CD4-positive, alpha-beta T cell treated with Interleukin-17A for 4 hours (primary cell): Measurements from ENCODE around the gene DYRK2.
"Not testable (repeated sequence)": the region's sequence is repeated elsewhere in the genome, so short reads cannot be mapped to it uniquely, and the experiment has no call there.

Experiments used
- DNase-seq: peaks from one replicate; pipeline ENCODE4 v3.0.0-alpha.2; 2020; ENCODE audit warnings: mixed read lengths

The DYRK2 gene

DNA sequence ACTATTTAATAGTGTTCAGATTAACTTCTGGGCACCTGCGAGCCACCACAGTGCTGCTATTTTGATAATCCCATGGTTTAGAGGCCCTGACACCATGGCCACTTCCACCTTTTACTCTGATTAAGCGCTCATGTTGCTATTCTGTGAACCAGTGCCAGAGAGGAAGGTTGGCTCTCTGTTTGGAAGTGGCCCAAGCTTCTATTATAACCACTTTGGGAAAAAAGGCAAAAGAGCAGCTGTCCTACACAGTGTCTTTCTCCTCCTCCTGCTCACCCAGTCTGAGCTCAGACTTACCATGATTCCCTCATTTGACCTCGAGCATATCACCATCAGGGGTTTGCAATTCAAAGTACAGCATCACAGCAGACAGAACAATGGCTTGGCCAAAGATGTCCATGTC lies 23.3 kb downstream of the DYRK2 start:
- DNase-seq = no peak

- not testable (repeated sequence) for DNase-seq
Measured at GRCh38 chr12:67672507-67672906, 24.0 kb downstream of the DYRK2 start.

DNA sequence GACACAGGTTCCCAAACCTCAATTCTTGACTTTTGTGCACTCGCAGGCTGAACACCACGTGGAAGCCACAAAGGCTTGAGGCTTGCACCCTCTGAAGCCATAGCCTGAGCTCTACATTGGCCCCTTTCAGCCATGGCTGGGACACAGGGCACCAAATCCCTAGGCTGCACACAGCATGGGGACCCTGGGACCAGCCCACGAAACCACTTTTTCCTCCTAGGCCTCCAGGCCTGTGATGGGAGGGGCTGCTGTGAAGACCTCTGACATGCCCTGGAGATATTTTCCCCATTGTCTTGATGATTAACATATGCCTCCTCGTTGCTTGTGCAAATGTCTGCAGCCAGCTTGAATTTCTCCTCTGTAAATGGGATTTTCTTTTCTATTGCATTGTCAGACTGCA lies 25.0 kb downstream of the DYRK2 start:
- DNase-seq = not testable (repeated sequence)

GRCh38 chr12:67674417-67674816 lies 25.9 kb downstream of the DYRK2 start:
- DNase-seq = no peak

DNA sequence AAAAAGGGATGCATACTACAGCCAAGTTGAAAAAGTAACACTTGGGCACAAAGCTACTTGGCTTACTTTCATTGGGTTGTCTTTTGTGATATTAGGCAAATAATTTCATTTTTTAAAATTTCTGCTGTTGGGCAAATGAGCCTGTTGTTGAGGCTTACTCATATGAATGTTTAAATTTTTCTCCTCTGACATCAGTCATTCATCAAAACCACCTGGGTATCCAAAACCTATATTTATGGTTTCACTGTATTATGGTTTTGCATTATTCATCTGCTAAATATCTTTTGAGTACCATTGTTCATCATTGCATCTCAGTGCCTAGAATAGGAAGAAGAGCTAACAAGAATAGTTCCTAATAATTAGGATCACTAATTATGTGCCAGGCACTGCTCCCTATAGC lies 28.1 kb downstream of the DYRK2 start:
- no peak for DNase-seq

- no peak for DNase-seq
Measured at GRCh38 chr12:67677166-67677565, 28.6 kb downstream of the DYRK2 start.

GRCh38 chr12:67681105-67681778 lies 32.7 kb downstream of the DYRK2 start:
- DNase-seq = no peak

DNA sequence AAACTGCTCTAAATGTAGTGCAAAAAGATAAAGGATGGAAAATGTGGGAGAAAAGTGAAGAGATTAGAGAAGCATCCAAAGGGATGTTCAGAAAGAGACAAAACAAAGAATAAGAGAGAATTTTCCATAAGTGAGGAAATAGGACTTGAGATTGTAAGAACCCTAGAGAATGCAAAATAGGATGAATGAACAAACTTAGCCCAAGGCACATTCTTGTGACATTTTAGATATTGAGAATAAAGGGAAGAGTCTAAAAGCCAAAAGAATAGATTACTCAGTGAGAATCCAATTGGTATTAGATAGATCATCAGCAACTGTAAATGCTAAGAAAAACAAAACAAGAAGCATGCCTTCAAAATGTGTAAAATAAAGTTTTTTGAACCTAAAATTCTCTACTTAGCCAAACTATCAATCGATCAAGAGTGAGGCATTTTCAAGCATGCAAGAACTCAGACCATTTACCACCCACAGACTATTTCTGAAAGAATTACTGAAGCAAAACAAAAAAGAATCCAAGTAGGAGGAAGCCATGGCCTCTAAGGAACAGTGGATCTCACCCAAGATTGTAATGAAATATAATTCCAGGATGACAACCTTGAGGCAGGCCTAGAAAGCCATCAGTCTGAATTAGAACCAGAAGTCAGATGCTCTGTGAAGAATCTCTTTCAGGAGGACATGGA lies 33.5 kb downstream of the DYRK2 start:
- DNase-seq = no peak

GRCh38 chr12:67689385-67689784 lies 40.8 kb downstream of the DYRK2 start:
- DNase-seq = no peak

DNA sequence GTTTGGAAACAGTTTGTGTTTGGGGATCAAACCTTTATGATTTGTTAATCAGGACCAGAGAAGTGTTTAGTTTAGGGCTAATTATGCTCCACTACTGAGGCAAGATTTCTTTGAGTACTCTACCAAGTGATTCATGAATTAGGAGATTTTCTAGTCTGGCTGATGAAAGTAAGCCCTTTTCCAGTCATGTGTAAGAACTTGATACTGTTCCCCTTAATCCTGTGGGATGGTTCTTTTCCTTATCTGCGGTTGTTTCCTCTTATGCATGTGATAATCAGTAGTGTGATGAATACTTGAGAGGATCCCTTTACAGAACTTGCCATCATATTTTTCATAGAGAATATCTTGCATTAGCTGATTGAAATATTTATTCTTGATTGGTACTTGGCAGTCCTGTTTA lies 42.1 kb downstream of the DYRK2 start:
- no peak for DNase-seq

- DNase-seq = no peak
Measured at GRCh38 chr12:67691220-67691619, 42.7 kb downstream of the DYRK2 start.

DNA sequence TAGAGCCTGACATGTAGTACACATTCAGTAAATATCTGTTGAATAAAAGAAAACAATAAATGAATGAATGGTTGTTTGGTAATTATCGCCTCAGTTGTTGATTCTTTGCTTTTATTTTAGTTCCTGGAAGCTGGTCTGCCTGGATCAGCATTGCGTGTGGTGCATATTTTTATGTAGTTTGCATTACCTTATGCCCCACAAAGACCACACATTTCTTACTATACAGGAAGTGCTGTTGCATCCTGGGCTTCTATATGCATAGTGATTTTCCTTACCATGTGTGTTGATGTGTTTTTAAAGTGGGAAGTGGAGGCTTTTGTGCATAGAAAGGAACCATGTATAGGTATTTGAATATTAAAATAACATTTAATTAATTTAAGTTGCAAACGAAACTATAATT lies 43.6 kb downstream of the DYRK2 start:
- DNase-seq = no peak

GRCh38 chr12:67692966-67693365 lies 44.4 kb downstream of the DYRK2 start:
- no peak for DNase-seq

- no peak for DNase-seq
Measured at GRCh38 chr12:67693894-67694293, 45.3 kb downstream of the DYRK2 start.

DNA sequence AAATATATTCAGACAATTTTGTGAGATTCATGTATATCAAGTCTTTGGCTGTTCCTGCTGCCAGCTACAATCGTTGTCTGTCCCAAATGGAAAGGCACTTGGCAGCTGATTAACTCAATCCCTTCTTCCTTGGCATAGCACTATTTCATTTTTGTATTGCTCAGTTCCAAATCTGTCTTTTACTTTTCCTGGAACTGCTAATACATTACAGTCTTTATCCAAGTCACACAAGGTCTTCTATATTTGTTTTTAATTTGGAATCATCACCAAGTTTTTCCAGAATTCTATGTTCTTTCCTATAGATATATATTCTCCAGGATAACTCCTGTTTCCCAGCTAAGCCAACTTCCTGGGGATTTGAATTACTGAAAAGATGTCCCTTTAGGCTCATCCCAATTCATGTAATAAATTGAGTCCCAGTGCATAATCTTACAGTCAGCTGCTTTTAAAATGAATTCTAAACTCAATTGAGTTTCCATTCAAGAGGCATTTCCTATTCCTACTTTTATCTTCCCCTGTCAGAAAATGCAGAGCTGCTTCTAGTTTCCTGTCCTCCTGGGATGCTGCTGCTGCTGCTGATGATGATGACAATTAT lies 45.9 kb downstream of the DYRK2 start:
- DNase-seq = no peak

DNA sequence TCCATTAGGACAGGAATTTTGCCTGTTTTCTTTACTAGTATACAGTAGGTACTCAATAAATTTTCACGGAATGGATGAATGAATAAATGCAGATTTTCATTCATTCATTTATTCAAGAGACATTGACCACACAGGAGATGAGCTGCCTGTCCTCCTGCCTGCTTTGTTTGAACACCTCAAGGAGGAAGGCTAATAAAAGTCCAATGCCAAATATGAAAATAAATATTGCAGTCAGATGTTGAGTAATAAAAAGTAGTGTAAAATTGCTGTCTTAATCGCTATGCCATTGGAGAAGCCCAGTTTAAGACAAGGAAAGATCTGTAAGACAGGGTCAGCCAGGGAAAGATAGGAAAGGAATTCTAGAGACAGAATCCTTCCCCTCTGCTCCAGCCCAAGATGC lies 47.4 kb downstream of the DYRK2 start:
- no peak for DNase-seq

- DNase-seq = peak; percentile 32
Measured at GRCh38 chr12:67697443-67697842, 48.9 kb downstream of the DYRK2 start.

GRCh38 chr12:67697967-67698366 lies 49.4 kb downstream of the DYRK2 start:
- DNase-seq = no peak

DNA sequence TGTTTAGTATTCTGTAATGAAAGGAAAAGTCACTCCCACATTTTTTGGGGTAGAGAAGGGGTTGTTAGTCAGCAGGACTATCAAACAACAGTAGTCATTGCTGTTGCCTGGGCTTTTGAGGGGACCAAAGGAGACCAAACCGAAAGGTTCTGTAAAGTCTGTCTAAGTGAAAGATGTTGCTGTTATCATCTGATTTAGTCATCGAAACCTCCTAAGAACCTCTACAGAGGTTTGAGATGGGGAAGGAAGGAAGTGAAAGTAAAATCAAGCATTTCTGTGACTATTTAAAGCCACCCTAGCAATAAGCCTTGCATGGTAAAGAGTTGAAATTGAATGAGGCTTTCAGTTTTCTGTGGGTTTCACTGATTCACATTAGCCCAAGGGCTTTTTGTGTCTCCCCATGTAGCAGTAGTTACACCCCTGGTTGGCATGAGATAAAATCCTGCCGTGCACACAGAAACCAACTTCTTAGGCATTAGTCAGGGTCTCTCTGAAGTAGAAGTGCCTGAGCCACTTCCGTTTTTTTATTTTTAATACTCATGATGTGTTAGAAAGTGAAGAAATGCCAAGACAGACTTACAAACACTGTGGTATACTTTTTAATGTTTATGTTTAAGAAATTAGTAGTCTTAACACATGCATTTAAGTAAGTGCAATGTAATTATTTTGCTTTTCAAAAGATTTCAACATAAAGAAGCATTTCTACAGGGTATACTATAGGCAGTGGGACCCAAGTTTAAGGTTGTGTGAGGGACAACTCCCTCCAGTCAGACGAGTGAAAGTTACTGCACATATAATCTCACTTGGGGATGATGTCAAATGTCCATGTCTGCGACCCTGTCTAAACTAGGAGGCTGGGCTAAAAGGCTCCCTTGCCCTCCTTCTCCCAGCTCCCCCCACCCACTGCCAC lies 50.4 kb downstream of the DYRK2 start:
- peak; percentile 69 for DNase-seq

DNA sequence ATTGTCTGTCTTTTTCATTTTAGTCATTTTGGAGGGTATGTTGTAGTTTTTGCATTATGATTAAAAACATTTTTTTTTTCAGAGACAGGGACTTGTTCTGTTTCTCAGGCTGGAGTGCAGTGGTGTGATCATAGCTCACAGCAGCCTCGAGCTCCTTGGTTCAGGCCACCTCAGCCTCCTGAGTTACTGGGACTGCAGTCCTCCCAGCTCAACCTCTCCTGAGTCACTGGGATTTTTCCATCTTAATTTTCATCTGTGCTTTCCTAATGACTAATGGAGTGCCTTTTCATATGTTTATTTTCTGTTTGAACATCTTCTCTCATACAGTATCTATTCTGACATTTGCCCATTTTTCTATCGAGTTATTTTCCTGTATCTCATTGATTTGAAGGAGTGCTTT lies 52.6 kb downstream of the DYRK2 start:
- no peak for DNase-seq

DNA sequence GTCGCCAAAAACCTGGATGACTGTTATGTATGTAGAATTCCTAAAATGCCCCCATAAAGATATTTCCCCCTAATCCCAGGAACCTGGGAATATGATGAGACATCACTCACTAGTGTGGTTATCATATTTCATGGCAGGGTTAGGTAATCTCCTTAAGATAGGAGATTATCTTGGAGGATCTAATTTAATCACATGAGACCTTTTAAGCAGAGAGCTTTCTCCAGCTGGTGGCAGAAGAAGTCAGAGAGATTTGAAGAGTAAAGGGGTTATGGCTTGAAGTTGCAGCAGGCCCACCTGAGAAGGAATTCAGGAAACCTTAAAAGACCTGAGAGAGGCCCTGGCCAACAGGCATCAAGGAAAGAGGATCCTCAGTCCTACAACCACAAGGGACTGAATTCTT lies 53.6 kb downstream of the DYRK2 start:
- no peak for DNase-seq

DNA sequence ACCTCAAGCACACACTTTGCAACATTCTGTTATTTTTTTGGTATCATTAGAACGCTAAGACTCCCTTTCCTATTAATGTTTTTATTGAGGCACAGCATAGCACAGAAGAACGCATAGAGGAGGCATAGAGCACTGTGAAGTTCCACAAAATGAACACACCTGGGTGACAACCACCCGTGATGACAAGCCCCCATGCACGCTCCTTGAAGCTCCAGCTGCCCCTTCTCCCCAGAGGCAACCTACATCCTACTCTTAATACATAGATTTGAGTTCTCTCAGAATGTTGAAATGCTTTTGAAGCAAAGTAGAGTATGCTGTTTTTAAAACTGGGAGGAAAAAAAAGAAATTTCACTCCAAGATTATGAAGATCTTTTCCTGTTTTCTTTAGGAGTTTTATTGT lies 55.5 kb downstream of the DYRK2 start:
- no peak for DNase-seq
